ENCODE measurements around the gene KIAA1217. TPM values are rescaled to one million over a fixed set of nuclear protein-coding genes. Genes with fewer than 3 reads are reported as not detected.

KIAA1217 gene
- total and polyA plus RNA-seq, 2 of the 4 experiments (the other 2 are of a cell fraction), result 3.4 to 4.4 TPM

Small RNA genes within 50 kb of the gene (microRNA-seq; reads per million reads assigned to microRNA genes)
- gene AC063961.1 (ENCODE audit: insufficient read depth, insufficient read length) (not detected), gene MIR603 (ENCODE audit: insufficient read depth in 1 of 2, insufficient read length in 1 of 2, unreplicated experiment in 1 of 2) (0 reads per million in 2 experiments)

Small RNA genes within 50 kb of the gene (small RNA-seq; reads per million reads assigned to genes)
- gene AC063961.1, result 0 reads per million in 5 experiments
- gene MIR603, result 0 reads per million in 5 experiments
